Testis (tissue), 2 donors: ENCODE data around the gene CENPP.

Experiments used
- POLR2A ChIP-seq: fragments of 450-650 bp; IDR thresholded peaks from one replicate; pipeline ENCODE4 v1.6.1; 2017; ENCODE audit warnings: antibody characterized with exemption, mild to moderate bottlenecking, moderate library complexity
- TF ChIP-seq, protein P1 (sequence below), 3 experiments: fragments of 450-650 bp in 2 of 3; fragments of 200-600 bp in 1 of 3; sonication (generic) in 1 of 3; IDR thresholded peaks; one replicate each; pipeline ENCODE4 v1.5.1; 2016 to 2019; ENCODE audit warnings: antibody characterized with exemption in 3 of 3, mild to moderate bottlenecking in 2 of 3, moderate library complexity in 1 of 3

DNA sequence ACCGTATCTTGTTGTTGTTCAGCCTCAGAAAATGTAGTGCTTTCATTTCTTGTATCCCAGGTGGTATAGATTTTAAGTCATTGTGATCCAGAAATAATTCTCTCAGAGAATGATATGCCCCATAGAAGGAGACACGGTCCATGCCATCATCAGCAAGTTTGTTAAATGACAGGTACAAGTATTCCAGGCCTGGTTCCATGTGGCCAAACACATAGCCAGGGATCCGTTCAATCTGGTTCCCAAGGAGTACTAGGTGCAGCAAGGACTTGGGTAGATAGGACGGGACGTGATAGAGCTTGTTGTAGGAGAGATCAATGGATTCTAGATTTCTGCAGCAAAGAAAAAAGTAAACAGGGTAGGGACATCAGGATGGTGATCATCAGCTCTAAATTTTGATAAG lies 175.0 kb downstream of the CENPP start:
- TF ChIP-seq, protein P1, sequence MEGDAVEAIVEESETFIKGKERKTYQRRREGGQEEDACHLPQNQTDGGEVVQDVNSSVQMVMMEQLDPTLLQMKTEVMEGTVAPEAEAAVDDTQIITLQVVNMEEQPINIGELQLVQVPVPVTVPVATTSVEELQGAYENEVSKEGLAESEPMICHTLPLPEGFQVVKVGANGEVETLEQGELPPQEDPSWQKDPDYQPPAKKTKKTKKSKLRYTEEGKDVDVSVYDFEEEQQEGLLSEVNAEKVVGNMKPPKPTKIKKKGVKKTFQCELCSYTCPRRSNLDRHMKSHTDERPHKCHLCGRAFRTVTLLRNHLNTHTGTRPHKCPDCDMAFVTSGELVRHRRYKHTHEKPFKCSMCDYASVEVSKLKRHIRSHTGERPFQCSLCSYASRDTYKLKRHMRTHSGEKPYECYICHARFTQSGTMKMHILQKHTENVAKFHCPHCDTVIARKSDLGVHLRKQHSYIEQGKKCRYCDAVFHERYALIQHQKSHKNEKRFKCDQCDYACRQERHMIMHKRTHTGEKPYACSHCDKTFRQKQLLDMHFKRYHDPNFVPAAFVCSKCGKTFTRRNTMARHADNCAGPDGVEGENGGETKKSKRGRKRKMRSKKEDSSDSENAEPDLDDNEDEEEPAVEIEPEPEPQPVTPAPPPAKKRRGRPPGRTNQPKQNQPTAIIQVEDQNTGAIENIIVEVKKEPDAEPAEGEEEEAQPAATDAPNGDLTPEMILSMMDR (IDR thresholded peaks at IDR 0.05), result no peak
- no peak for TF ChIP-seq POLR2A
